AG08396 (cell line): Measurements from ENCODE around the gene CDH18.

Source experiments
- DNase-seq: peaks from one replicate; pipeline ENCODE4 v3.0.0; 2012; ENCODE audit warnings: low spot score, mixed read lengths

The CDH18 gene

DNA sequence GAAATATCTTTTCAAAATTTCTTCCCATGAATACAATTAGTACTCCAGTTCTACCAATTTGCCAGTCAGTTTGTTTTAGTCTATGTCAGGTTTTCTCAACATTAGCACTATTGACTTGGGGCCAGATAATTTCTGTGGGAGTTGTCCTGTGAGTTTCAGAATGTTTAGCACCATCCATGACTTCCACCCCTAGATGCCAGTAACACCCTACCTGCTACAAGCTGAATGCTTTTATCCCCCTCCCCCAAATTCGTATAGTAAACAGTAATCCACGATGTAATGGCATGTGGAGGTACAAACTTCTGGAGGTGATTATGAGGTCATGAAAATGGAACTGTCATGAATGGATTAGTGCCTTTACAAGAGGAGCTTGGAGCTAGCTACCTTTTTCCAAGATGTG lies 420.0 kb downstream of the CDH18 start:
- DNase-seq = no peak

DNA sequence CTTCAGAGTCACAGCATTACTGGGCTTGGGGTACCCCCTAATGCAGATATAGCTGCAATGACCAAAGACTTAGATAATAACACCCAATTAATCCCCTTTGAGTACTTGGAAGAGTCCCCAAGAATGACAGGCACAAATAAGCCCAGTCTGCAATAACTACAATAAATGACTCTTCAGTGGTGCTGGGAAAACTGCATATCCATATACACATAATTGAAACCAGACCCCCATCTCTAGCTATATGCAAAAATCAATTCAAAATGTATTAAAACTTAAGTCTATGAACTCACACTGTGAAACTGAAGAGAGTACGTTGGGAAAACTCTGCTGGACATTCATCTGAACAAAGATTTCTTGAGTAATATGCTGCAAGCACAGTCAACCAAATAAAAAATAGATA lies 422.5 kb downstream of the CDH18 start:
- DNase-seq = no peak

DNA sequence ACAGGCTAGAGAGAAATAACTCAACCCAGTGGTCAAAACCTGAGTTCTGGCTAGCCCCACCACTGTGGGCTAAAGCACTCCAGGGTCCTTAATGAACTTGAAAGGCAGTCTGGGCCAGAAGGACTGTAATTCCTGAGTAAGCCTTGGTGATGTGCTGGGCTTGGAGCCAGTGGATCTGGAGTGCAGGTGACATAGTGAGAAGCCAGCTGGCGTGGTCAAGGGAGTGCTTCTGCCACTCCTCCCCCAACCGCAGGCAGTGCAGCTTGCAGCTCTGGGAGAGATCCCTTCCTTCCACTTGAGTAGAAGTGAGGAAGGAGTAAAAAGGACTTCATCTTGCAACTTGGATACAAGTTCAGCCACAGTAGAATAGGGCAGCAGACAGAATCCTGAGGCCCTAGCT lies 424.0 kb downstream of the CDH18 start:
- no peak for DNase-seq

DNA sequence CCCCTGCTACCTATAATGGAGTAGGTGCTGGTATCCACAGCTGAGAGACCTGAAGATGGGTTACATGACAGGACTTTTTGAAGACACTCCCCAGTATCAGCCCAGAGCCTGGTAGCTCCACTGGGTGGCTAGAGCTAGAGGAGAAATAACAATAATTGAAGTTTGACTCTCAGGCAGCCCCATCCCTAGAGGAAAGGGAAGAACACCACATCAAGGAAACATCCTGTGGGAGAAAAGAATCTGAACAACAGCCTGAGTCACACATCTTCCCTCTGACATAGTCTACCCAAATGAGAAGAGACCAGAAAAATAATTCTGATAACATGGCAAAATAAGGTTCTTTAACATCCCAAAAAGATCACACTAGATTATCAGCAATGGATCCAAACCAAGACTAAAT lies 432.1 kb downstream of the CDH18 start:
- no peak for DNase-seq

DNA sequence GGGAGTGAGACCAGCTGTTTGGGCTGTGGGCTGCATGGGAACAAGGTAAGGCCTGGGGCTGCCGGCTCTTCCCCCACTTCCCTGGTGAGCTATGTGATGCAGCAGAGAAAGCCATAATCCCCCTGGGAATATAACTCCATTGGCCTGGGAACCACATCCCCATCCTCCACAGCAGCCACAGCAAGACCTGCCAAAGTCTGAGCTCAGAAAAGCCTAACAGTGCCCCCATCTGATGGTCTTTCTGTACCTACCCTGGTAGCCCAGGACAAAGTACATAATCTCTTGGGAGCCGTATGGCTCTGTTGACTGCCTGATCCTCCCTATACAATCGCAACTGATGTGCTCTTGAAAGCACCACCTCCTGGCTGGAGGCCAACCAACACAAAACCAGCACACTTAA lies 432.6 kb downstream of the CDH18 start:
- DNase-seq = no peak

DNA sequence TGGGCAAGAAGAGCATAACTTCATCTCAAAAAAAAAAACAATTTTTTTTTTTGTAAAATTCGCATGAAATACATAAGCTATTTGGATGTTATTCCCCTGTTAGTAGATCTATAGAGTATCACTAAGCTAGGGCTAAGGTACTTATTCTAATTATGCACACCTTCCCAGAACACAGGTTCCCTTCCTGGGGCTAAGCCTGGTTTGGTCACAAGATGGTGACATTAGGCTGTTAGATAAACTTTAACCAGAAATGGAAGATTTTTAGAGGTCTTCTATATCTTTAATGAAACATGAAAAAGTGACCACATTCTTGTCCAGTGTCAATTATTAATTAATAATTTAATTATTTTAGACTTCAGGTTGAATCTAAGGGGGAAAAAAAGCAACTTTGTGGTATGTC lies 433.5 kb downstream of the CDH18 start:
- DNase-seq = no peak

DNA sequence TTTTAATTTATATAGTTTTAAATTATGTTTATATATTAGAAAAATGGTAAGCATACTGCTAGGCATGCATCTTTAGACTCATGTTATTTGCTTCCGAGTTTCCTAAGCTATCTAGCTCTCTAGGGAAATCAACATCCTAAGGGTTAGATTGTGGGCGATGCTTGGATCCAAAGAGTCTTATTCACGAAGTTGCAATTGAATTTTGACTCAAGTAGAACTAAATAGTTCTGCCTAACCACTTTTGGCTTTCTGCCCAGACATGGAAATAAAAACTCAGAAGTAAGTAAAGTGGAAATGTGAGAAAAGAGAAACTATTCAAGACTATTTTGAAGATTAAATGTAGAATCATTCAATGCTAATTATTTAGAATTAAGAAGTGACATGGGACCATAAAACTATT lies 440.4 kb downstream of the CDH18 start:
- no peak for DNase-seq

DNA sequence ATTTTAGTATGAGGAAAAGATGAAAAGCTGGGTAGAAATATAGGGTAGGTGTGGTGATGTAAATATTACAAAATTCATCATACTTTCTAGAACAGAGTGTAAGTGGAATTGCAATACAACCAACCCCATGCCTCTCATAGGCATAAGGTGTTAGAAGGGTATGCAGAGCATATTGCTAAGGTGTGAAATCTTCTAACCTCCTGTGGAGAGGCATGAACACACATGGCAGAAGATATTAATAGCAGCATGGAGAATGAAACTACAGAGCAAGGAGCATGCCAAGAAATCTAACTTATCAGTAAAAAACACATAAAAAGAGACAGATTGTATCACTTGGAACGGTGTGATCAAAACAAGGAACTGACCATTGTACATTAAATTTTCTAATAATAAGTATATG lies 441.5 kb downstream of the CDH18 start:
- no peak for DNase-seq

DNA sequence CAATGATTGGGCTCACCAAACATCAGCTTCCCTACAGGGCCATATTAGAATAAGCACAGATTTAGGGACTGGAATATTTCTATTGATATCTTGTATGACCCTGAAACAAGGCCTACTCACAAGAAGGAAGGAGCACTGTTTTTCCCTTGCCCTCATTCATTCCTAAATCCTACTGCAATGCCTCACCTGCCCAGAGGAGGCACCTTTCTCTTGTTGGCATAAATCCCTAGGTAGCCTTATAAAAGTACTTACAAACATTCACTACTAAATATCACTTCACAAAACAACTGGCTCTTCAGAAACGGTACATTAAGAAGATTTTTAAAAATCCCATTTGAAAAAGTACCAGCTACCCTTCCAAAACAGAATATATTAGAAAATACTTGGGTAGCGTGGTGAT lies 449.4 kb downstream of the CDH18 start:
- DNase-seq = no peak

DNA sequence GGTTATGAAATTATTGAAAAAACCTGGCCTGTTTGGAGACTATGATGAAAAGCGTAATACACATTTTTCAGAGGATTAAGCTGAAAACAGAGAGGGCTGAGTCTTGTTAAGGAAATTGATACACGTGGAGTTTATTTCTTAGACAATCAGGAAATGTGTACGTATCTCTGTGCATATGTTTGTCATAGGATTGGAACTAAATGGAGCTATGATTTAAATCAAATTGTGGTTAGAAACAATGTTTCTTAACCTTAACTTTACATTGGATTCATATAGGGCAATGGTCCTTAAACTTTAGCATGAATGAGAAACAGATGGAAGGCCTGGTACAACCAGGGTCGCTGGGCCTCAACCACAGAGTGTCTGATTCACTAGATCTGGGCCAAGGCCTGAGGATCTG lies 451.6 kb downstream of the CDH18 start:
- no peak for DNase-seq

DNA sequence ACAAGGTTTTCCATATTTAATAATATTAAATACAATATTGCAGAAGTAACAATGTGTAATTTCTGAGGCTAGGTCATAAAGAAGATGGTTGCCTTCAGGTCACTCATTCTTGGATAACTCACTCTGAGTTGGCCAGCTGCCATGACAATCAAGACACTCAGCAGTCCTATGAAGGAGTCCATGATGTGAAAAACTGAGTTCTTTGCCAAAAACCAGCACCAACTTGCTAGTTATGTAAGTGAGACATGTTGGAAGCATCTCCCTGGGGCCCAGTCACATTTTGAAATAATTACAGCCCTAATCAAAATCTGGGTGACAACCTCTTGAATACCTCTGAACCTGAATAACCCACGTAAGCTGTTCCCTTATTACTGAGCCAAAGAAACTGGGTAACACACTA lies 453.2 kb downstream of the CDH18 start:
- no peak for DNase-seq

DNA sequence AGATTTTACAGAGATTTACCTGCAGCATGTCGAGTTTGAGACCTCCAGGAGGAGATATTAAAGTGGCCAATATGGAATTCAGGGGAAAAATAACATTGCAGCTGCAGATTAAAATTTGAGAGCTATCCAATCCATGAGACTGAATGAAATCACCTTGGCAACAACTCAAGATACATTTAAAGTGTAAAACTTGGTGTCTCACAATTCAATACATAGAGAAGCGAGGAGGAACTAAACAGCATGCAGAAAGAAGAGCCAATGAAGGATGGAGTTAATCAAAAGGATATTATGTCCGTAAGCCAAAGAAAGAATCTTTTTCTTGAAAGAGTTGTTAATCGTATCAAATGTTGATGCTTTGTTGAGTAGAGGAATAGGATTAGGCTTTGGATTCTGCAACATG lies 455.1 kb downstream of the CDH18 start:
- DNase-seq = no peak

DNA sequence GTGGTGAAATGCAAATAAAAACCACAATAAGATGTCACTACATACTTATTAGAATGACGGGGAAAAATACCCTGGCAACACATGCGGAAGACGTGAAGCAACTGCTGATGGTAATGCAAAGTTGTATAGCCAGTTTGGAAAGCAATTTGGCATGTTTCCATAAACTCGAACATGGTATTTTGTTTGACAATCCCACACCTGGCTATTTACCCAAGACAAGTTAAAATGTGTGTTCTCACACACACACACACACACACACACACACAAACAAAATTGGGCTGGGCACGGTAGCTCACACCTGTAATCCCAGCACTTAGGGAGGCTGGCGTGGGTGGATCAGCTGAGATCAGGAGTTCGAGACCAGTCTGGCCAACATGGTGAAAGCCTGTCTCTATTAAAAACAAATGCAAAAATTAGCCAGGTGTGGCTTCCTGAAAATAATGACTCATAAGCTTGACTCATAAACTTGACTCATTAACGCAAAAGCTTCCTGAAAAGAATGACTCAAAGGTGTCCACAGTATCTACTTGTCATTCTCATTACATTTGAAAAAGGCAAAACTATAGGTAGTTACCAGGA lies 456.5 kb downstream of the CDH18 start:
- no peak for DNase-seq

DNA sequence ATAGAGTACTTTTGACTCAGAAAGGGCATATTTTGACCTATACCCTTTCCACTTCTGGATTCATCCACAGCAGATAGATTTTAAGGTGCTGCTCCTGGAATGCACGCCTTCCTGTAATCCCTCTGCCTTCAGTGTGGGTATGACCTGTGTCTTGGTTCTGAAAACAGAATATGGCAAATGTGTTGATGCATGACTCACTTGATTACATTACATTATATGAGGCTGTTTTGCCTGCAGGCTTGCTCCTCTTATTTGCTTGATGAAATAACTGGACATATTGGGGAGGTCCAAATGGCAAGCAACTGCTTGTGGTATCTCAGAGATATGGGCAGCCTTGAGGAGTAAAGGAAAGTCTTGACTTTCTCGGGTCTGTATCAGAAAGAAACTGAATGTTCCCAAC lies 468.6 kb downstream of the CDH18 start:
- no peak for DNase-seq

DNA sequence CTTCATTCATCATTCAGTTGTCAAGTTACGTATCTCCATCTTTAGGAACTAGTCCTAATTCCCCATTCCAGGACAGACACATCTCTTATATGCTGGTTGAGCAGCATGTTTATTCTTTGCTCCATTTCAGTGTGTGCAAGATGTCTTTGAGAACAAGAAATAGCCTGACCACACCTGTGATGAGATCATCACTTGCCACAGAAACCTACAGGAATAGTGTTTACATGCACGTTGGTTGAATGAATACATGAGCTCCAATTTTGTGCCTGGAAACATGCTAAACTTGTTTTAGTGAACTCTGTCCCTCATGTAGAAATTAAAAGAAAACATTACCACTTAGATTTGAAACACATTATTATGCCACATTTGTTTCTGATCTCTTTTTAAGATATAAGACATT lies 489.1 kb downstream of the CDH18 start:
- no peak for DNase-seq

DNA sequence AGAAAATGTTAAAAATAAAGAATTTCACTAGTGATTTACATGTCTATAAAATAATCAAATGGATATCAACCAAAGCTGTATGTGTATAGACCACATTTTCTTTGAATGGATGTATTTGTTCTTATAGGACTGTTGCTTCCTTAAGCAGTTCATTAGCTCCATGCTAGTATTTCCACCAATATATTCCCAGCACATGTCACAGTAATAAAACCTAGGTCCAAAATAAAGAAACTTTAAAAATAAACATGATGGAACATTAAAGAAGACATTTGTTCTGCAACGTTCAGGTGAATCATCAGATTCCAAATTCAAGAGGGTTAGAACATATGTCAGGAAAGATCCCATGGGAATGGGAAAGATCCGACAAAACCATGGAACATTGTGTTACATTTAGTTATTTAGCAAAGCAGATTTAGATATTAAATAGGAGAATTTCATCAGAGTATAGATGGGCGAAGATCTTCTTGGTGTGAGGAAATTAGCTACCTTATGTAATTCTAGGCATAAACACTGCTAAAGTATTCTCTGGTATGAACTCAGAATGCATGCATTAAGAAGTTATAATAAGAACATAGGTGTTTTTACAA lies 490.7 kb downstream of the CDH18 start:
- no peak for DNase-seq

DNA sequence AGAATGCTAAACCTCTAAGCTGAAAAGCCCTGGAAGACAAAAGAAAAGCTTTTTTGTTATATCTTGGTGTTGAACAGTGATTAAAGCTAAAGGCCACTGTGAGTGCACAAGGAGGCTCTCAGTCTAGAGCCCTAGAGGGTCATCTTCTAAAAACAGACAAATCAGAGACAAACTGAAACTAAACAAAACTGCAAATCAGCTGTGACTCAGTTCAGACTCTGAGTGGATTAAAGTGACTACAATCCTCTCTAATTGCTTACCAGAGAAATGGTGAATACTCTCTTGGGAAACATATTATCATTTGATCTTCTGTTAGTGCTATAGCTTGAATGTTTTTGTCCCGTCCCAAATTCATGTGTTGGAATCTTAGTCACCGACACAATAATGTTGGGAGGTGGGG lies 491.9 kb downstream of the CDH18 start:
- no peak for DNase-seq

DNA sequence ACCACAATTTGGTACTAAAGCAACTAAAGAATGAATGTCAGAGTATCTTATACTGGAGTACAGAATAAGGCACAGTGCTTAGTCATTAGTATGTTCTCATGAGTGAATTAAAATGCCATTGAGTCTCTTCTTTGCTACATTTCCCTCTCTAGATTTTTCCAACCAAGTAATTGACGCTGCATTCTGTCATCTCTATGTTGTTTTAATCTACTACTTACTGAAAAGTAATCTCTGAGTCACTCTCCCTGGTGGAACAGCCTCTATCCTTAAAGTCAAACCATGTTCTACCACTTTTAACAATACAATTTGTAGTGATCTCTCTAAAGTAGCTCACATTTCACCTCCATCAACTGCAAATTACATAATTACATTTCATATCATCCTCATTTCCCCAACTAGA lies 495.1 kb downstream of the CDH18 start:
- no peak for DNase-seq

DNA sequence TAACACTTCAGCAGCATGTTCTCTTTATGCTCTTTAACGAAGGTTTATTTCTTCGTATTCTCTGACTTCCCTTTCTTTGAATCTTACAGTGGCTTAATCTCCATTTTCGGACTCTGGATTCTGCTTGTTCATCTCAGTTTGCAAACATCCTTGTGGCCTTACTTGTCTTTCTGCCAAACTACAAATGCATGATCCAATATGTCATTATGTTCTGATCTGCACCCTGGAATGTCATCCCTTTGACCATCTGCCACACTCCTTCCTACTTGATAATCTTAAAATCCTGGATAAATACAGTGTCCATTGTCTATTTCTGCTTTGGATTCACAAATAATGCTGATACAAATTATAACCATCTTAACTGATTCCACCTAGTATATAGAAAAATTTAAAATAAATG lies 499.2 kb downstream of the CDH18 start:
- no peak for DNase-seq

DNA sequence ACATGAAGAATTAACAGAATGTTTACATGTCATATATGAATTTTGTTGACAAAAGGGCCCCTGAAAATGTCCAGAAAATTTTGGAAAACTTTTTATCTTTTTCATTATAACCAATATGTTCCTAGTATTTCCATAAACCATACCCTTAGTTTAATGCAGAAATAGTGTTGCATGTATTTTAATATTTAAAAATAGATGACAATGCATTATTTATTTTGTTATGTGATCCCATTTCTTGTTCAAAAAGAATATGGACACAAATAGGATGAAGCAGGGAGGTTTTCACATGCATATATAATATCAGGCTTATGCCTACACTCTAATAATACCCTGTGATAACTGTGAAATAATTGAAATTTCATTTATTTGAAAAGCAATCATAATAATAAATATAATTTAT lies 500.5 kb downstream of the CDH18 start:
- no peak for DNase-seq

DNA sequence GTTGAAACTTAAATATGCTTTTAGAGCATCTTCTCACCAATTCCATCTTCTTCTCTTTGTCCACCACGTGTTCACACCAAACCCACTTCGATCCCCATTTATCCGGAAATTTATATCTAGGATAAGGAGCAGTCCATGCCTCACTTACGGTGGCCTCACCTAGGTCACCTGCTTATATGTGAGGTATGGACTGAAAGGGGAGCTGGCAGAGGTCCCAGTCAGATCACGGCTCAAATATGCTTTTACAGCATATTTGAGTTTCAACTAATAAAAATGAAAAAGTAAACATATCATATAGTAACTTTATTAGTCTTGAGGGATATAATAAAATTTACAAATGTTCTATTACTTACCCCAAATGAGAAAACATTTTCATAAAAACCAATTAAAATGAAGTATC lies 508.4 kb downstream of the CDH18 start:
- no peak for DNase-seq

DNA sequence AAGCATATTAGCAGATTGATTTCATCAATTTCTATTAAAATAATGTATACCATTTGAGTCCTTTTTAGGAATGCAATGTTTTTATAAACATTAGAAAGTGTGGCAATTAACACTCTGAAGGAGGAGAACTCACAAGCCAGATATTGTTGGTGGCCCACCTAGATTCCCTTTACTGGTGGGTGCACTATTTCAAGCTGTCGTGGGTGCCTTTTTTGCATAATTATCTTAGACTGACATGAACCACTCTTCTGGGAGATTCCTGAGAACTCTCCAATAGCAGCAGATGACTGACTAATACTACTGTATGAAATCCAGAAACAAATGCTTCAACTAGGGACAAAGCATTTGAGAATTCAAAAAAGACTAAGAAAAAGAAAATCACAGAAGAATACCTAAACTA lies 526.0 kb downstream of the CDH18 start:
- DNase-seq = no peak

DNA sequence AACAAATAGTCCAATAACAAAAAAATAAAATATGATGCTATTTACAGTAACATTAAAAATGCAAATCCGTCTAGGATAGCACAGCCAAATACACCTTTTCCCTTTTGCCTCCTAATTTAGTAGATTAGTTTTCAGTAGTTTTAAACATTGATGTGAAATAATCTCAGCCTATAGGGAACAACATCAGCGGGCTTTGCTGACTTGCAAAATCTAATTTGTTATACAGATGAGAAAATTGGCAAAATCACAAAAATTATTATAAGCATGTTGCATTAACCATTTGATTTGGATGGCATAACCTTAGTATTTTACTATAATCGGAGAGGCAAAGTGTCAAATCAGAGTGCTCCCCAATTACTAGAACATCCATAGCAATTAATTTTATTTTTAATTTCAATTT lies 563.5 kb downstream of the CDH18 start:
- no peak for DNase-seq
